ENCODE measurements around the gene OPALIN. TPM values are rescaled to one million over a fixed set of nuclear protein-coding genes. Genes with fewer than 3 reads are reported as not detected.

Gene OPALIN
- polyA plus RNA-seq, 1 of the 3 experiments (the other 2 are of a cell fraction): not detected

GRCh38 chr10:96401036-96401435 lies 42.2 kb upstream of the OPALIN start:
- Histone ChIP-seq H4K20me1 (ENCODE audit: insufficient read depth) (no peaks in the 10 kb centered on the region), H2AFZ (ENCODE audit: low read depth) (no peak overlapping the region), H3F3A (replicated peaks; ENCODE audit: insufficient read depth) (no peaks in the 10 kb centered on the region), H3K9me2 (no peaks in the 10 kb centered on the region), H3K36me3 (replicated peaks in 1 of 2; ENCODE audit: control insufficient read depth in 1 of 2, insufficient read depth in 2 of 2, low read length in 1 of 2) (no peaks in the 10 kb centered on the region), H3K4me1 (ENCODE audit: control insufficient read depth in 1 of 2, insufficient read depth in 2 of 2, low read depth in 1 of 2, low read length in 1 of 2) (no peaks in the 10 kb centered on the region; a peak in 1 of 4 replicates), H3K79me2 (ENCODE audit: insufficient read depth) (no peaks in the 10 kb centered on the region), H3K27me3 (ENCODE audit: insufficient read depth) (peaks cover 23% of the 10 kb centered on the region; the same call in 1 of the 2 replicates), H3K9ac (no peak overlapping the region), H3K9me3 (no peaks in the 10 kb centered on the region), H3K4me3 (ENCODE audit: low read depth in 2 of 2, low read length in 1 of 2) (no peak overlapping the region), H3K27ac (ENCODE audit: low read depth in 2 of 2, low read length in 1 of 2) (no peak overlapping the region), H3K4me2 (no peak overlapping the region)
- TF ChIP-seq MAX (IDR thresholded peaks at IDR 0.05; ENCODE audit: low read depth): no peak
- ChIA-PET POLR2A (no interaction called here), CTCF (interaction anchor here (1.9 to 3.4 kb wide), 2 partner anchors 110 to 112 kb away, joined by 8 to 12 read pairs; partner anchors contain the start of gene TLL2)
- WGBS (ENCODE audit: low lambda C conversion rate): 65% methylated on average over 7 of the region's 7 CpGs
- DNase-seq: no peak

GRCh38 chr10:96400465-96400864 lies 41.7 kb upstream of the OPALIN start:
- Histone ChIP-seq H3K9me3 (no peaks in the 10 kb centered on the region), H3K27me3 (ENCODE audit: insufficient read depth) (peaks cover 23% of the 10 kb centered on the region; the same call in 1 of the 2 replicates), H2AFZ (ENCODE audit: low read depth) (no peak overlapping the region), H3F3A (replicated peaks; ENCODE audit: insufficient read depth) (no peaks in the 10 kb centered on the region), H4K20me1 (ENCODE audit: insufficient read depth) (no peaks in the 10 kb centered on the region), H3K9me2 (no peaks in the 10 kb centered on the region), H3K79me2 (ENCODE audit: insufficient read depth) (no peaks in the 10 kb centered on the region), H3K4me1 (ENCODE audit: control insufficient read depth in 1 of 2, insufficient read depth in 2 of 2, low read depth in 1 of 2, low read length in 1 of 2) (no peaks in the 10 kb centered on the region; a peak in 1 of 4 replicates), H3K36me3 (replicated peaks in 1 of 2; ENCODE audit: control insufficient read depth in 1 of 2, insufficient read depth in 2 of 2, low read length in 1 of 2) (no peaks in the 10 kb centered on the region), H3K4me2 (no peak overlapping the region), H3K27ac (ENCODE audit: low read depth in 2 of 2, low read length in 1 of 2) (no peak overlapping the region), H3K4me3 (ENCODE audit: low read depth in 2 of 2, low read length in 1 of 2) (no peak overlapping the region), H3K9ac (no peak overlapping the region)
- ChIA-PET POLR2A (no interaction called here), CTCF (interaction anchor here (1.9 to 3.4 kb wide), 2 partner anchors 110 to 113 kb away, joined by 8 to 12 read pairs; partner anchors contain the start of gene TLL2)
- 83% methylated on average over 3 of the region's 3 CpGs for WGBS (ENCODE audit: low lambda C conversion rate)
- no peak for TF ChIP-seq YY1 (IDR thresholded peaks at IDR 0.05; ENCODE audit: low read depth)
- TF ChIP-seq MAX (IDR thresholded peaks at IDR 0.05; ENCODE audit: low read depth): no peak
- TF ChIP-seq JUND (IDR thresholded peaks at IDR 0.05): no peak
- TF ChIP-seq SMC3 (IDR thresholded peaks at IDR 0.05; ENCODE audit: low read depth, low read length): no peak
- no peak for TF ChIP-seq IRF3 (IDR thresholded peaks at IDR 0.05; ENCODE audit: low read depth, low read length)
- no peak for TF ChIP-seq MXI1 (IDR thresholded peaks at IDR 0.05; ENCODE audit: low read depth, low read length)
- no peak for TF ChIP-seq POLR2AphosphoS5 (IDR thresholded peaks at IDR 0.05; ENCODE audit: low read depth, low read length)
- no peak for TF ChIP-seq PBX3 (IDR thresholded peaks at IDR 0.05)
- no peak for TF ChIP-seq TAF1 (IDR thresholded peaks at IDR 0.05; ENCODE audit: borderline replicate concordance, low read depth, low read length)
- TF ChIP-seq SIN3A (IDR thresholded peaks at IDR 0.05; ENCODE audit: borderline replicate concordance, low read depth, low read length): no peak
- no peak for TF ChIP-seq MEF2A (IDR thresholded peaks at IDR 0.05; ENCODE audit: borderline replicate concordance, low read depth)
- TF ChIP-seq FOXM1 (IDR thresholded peaks at IDR 0.05; ENCODE audit: low read depth): no peak
- TF ChIP-seq FOXJ3 (CRISPR knock-in tag; IDR thresholded peaks at IDR 0.05): no peak
- no peak for TF ChIP-seq GABPA (IDR thresholded peaks at IDR 0.05; ENCODE audit: low read depth)
- TF ChIP-seq TCF12 (IDR thresholded peaks at IDR 0.05): no peak
- TF ChIP-seq RXRA (IDR thresholded peaks at IDR 0.05; ENCODE audit: borderline replicate concordance, low read depth): no peak
- TF ChIP-seq RFX5 (IDR thresholded peaks at IDR 0.05; ENCODE audit: low read length): no peak
- no peak for DNase-seq
